ENCODE data around the gene VPS4B.
A peak's percentile ranks its signal among the peaks of the same experiment; 100 is the strongest.

VPS4B gene

GRCh38 chr18:63348508-63349136 is 73.7 kb downstream of the VPS4B start:
- Histone ChIP-seq H3K4me3 (ENCODE audit: low read depth, low read length) (no peak overlapping the region), H3K9me3 (no peaks in the 10 kb centered on the region), H3K27me3 (no peaks in the 10 kb centered on the region), H3K4me1 (no peaks in the 10 kb centered on the region), H3K36me3 (no peaks in the 10 kb centered on the region)
- TF ChIP-seq CTCF (IDR thresholded peaks at IDR 0.05; ENCODE audit: low read depth, low read length) = no peak
- DNase-seq = no peak

GRCh38 chr18:63346480-63347183 is 75.6 kb downstream of the VPS4B start:
- H3K36me3 ChIP-seq = no peaks in the 10 kb centered on the region
- no peak for TF ChIP-seq CTCF (IDR thresholded peaks at IDR 0.05; ENCODE audit: low read depth, low read length)

GRCh38 chr18:63346031-63346430 is 76.2 kb downstream of the VPS4B start:
- no peaks in the 10 kb centered on the region for H3K27me3 ChIP-seq
- DNase-seq = no peak
- no peaks in the 10 kb centered on the region for H3K36me3 ChIP-seq
- no peaks in the 10 kb centered on the region for H3K4me1 ChIP-seq
- no peaks in the 10 kb centered on the region for H3K9me3 ChIP-seq
- TF ChIP-seq CTCF (IDR thresholded peaks at IDR 0.05; ENCODE audit: low read depth, low read length) = no peak
- no peak overlapping the region for H3K4me3 ChIP-seq (ENCODE audit: low read depth, low read length)

More at GRCh38 chr18:63346480-63347183, 75.6 kb downstream of the VPS4B start:
- no peak for DNase-seq
- no peaks in the 10 kb centered on the region for H3K27me3 ChIP-seq
- no peaks in the 10 kb centered on the region for H3K4me1 ChIP-seq
- no peaks in the 10 kb centered on the region for H3K9me3 ChIP-seq
- no peak overlapping the region for H3K4me3 ChIP-seq (ENCODE audit: low read depth, low read length)

GRCh38 chr18:63344918-63345317 is 77.4 kb downstream of the VPS4B start:
- Histone ChIP-seq H3K27me3 (no peaks in the 10 kb centered on the region), H3K36me3 (no peaks in the 10 kb centered on the region), H3K9me3 (no peaks in the 10 kb centered on the region), H3K4me3 (ENCODE audit: low read depth, low read length) (no peak overlapping the region), H3K4me1 (no peaks in the 10 kb centered on the region)
- TF ChIP-seq CTCF (IDR thresholded peaks at IDR 0.05; ENCODE audit: low read depth, low read length) = no peak
- no peak for DNase-seq

- TF ChIP-seq CTCF (IDR thresholded peaks at IDR 0.05; ENCODE audit: low read depth, low read length) = no peak
- no peaks in the 10 kb centered on the region for H3K36me3 ChIP-seq
- H3K27me3 ChIP-seq = no peaks in the 10 kb centered on the region
- no peaks in the 10 kb centered on the region for H3K9me3 ChIP-seq
- no peak overlapping the region for H3K4me3 ChIP-seq (ENCODE audit: low read depth, low read length)
- no peaks in the 10 kb centered on the region for H3K4me1 ChIP-seq
- DNase-seq = no peak
These were observed 78.0 kb downstream of the VPS4B start for GRCh38 chr18:63344263-63344662.

GRCh38 chr18:63342206-63342605 is 80.1 kb downstream of the VPS4B start:
- TF ChIP-seq CTCF (IDR thresholded peaks at IDR 0.05; ENCODE audit: low read depth, low read length) = peak; percentile 68
- Histone ChIP-seq H3K4me3 (ENCODE audit: low read depth, low read length) (no peak overlapping the region), H3K4me1 (no peaks in the 10 kb centered on the region), H3K27me3 (no peaks in the 10 kb centered on the region), H3K36me3 (no peaks in the 10 kb centered on the region), H3K9me3 (no peaks in the 10 kb centered on the region)
- peak; percentile 49 for DNase-seq

All from BE2C (cell line).